HepG2 (cell line): ENCODE results near the gene NXPH1. TPM values are rescaled to one million over a fixed set of nuclear protein-coding genes. Genes with fewer than 3 reads are reported as not detected.

Experiments
- ATAC-seq: fragments of 200-7000 bp; cut with Tn5 transposase; 3 replicates; pipeline ENCODE4 v1.9.1; 2020; ENCODE audit warnings: mild to moderate bottlenecking, moderate library complexity
- BruUV-seq: library from RNA; stranded (reverse); fragments of 400-500 nt; replicated peaks from 2 replicates; lab custom pipeline; 2021; lab: Mats Ljungman, UMichigan
- CTCF ChIA-PET: fragments of 300-600 bp; formaldehyde crosslinking; extraction: SDS; loops from one replicate; lab custom pipeline; 2021; ENCODE audit warnings: low total read pairs, inconsistent platforms, low intra/inter-chr PET ratio; lab: Yijun Ruan, JAX
- POLR2A ChIA-PET: fragments of 350-600 bp; sonication (Branson Sonifier 250); formaldehyde crosslinking; loops from one replicate; lab custom pipeline; 2020; ENCODE audit warnings: antibody characterized with exemption, inconsistent platforms; lab: Yijun Ruan, JAX
- DNase-seq: peaks from one replicate; pipeline ENCODE4 v3.0.0-alpha.2; 2015; ENCODE audit warnings: low spot score
- FAIRE-seq: peaks from 3 replicates; lab custom pipeline; 2011; peaks lifted over from hg19 to GRCh38; lab: Jason Lieb, UNC
- H2AFZ ChIP-seq: one replicate; pipeline ENCODE4 v1.6.1; 2011; ENCODE audit warnings: low read length, inconsistent platforms
- H3K27ac ChIP-seq: fragments of 300-600 bp; 3 replicates; pipeline ENCODE4 v1.8.0; 2011; ENCODE audit warnings: mixed run types, mild to moderate bottlenecking, mixed read lengths, low read length, inconsistent platforms; ENCODE audit not compliant: insufficient read depth; ENCODE audit errors: extremely low read length
- H3K27me3 ChIP-seq, 2 experiments: fragments of 200-600 bp in 1 of 2; 2 replicates in 1 of 2; 3 replicates in 1 of 2; pipeline versions ENCODE4 v1.6.0 to v1.8.0; 2011; ENCODE audit warnings: low read length in 2 of 2, mild to moderate bottlenecking in 2 of 2, moderate library complexity in 2 of 2, inconsistent platforms in 1 of 2; ENCODE audit not compliant: insufficient read depth in 2 of 2, control insufficient read depth in 1 of 2
- H3K36me3 ChIP-seq, 2 experiments: fragments of 200-600 bp in 1 of 2; replicated peaks in 1 of 2; 2 replicates in 1 of 2; 3 replicates in 1 of 2; pipeline versions ENCODE4 v1.5.1 to v1.8.0; 2011; ENCODE audit warnings: low read length in 2 of 2, inconsistent platforms in 1 of 2; ENCODE audit not compliant: insufficient read depth in 2 of 2, control insufficient read depth in 1 of 2
- H3K4me1 ChIP-seq: 2 replicates; pipeline ENCODE4 v1.5.1; 2012; ENCODE audit warnings: low read length, inconsistent platforms; ENCODE audit not compliant: insufficient read depth
- H3K4me2 ChIP-seq: 2 replicates; pipeline ENCODE4 v1.6.0; 2011; ENCODE audit warnings: low read depth, low read length, inconsistent platforms
- H3K4me3 ChIP-seq, 3 experiments: fragments of 200-600 bp in 1 of 3; sonication (generic), shearing (Covaris generic) in 1 of 3; replicated peaks in 1 of 3; 2 replicates each; pipeline ENCODE4 v1.5.1; 2011 to 2016; ENCODE audit warnings: low read length in 3 of 3, inconsistent platforms in 2 of 3, low read depth in 2 of 3, mild to moderate bottlenecking in 2 of 3, control low read depth in 1 of 3, mixed read lengths in 1 of 3; ENCODE audit not compliant: insufficient read depth in 1 of 3
- H3K79me2 ChIP-seq: one replicate; pipeline ENCODE4 v1.6.1; 2011; ENCODE audit warnings: low read length, inconsistent platforms; ENCODE audit not compliant: insufficient read depth
- H3K9ac ChIP-seq: 2 replicates; pipeline ENCODE4 v1.6.0; 2011; ENCODE audit warnings: mild to moderate bottlenecking, low read depth, low read length, inconsistent platforms; ENCODE audit not compliant: insufficient read depth
- H3K9me3 ChIP-seq: 2 replicates; pipeline ENCODE4 v1.5.1; 2012; ENCODE audit warnings: mild to moderate bottlenecking, low read length
- H4K20me1 ChIP-seq: 2 replicates; pipeline ENCODE4 v1.6.0; 2011; ENCODE audit warnings: inconsistent platforms, mild to moderate bottlenecking, low read length, moderate library complexity; ENCODE audit not compliant: insufficient read depth
- GABPA ChIP-seq, 2 experiments: IDR thresholded peaks; 2 replicates each; pipeline ENCODE4 v1.6.1; 2011 to 2016; ENCODE audit warnings: low read depth in 2 of 2, low read length in 1 of 2, missing biosample characterization in 1 of 2, missing genetic modification characterization in 1 of 2
- HHEX ChIP-seq: IDR thresholded peaks from 2 replicates; pipeline ENCODE4 v1.6.1; 2016; ENCODE audit warnings: control low read depth
- HNRNPLL ChIP-seq: fragments of 200-400 bp; formaldehyde crosslinking; IDR thresholded peaks from 2 replicates; pipeline ENCODE4 v1.6.1; 2017; ENCODE audit warnings: mild to moderate bottlenecking, low read depth, low read length; ENCODE audit not compliant: poor library complexity, severe bottlenecking
- PATZ1 ChIP-seq: sonication (generic); formaldehyde crosslinking; IDR thresholded peaks from 2 replicates; pipeline ENCODE4 v1.4.0; 2020; ENCODE audit warnings: missing genetic modification reagents
- PREB ChIP-seq: sonication (generic); formaldehyde crosslinking; IDR thresholded peaks from 2 replicates; pipeline ENCODE4 v1.4.0; 2020; ENCODE audit warnings: missing genetic modification reagents
- RERE ChIP-seq: IDR thresholded peaks from 2 replicates; pipeline ENCODE4 v1.6.1; 2016; ENCODE audit warnings: low read depth, missing genetic modification reagents, missing compliant biosample characterization
- THAP9 ChIP-seq: sonication (generic); formaldehyde crosslinking; IDR thresholded peaks from 2 replicates; pipeline ENCODE4; 2020; ENCODE audit warnings: missing genetic modification reagents, mild to moderate bottlenecking, borderline replicate concordance
- XRCC5 ChIP-seq: fragments of 200-400 bp; formaldehyde crosslinking; optimal IDR thresholded peaks from 2 replicates; pipeline ENCODE3; 2017; ENCODE audit warnings: mild to moderate bottlenecking, low read length
- ZBTB1 ChIP-seq: sonication (generic); formaldehyde crosslinking; IDR thresholded peaks from 2 replicates; pipeline ENCODE4 v1.4.0; 2020; ENCODE audit warnings: missing genetic modification reagents, borderline replicate concordance
- ZNF121 ChIP-seq: sonication (generic); formaldehyde crosslinking; IDR thresholded peaks from 2 replicates; pipeline ENCODE4 v1.5.0; 2020; ENCODE audit warnings: mild to moderate bottlenecking, missing genetic modification reagents
- ZNF670 ChIP-seq: sonication (generic); formaldehyde crosslinking; IDR thresholded peaks from 2 replicates; pipeline ENCODE4 v1.8.0; 2022; ENCODE audit warnings: mild to moderate bottlenecking, missing genetic modification reagents, borderline replicate concordance
- ZNF746 ChIP-seq: sonication (generic); formaldehyde crosslinking; IDR thresholded peaks from 2 replicates; pipeline ENCODE4 v1.8.0; 2022; ENCODE audit warnings: mild to moderate bottlenecking, missing genetic modification reagents
- WGBS: methylation state at CpG from one replicate; pipeline ENCODE4 v1.1.6; 2017; ENCODE audit warnings: low lambda C conversion rate; 5-methylcytosine and 5-hydroxymethylcytosine counted together
- in situ Hi-C: cut with HindIII; loops from 2 replicates; pipeline ENCODE4 v1.10.0; 2017; ENCODE audit warnings: low pct_unique_long_range_greater_than_20kb; ENCODE audit not compliant: extremely low pct_ligation_motif_present
- intact Hi-C: fragments of 100-400 bp; cut with micrococcal nuclease; formaldehyde crosslinking; loops from one replicate; pipeline ENCODE4 v1.10.0; 2022; ENCODE audit not compliant: unreplicated experiment
- polyA plus RNA-seq, 8 experiments: library from polyadenylated mRNA; depleted of rRNA in 3 of 8; stranded (reverse) in 7 of 8; unstranded in 1 of 8; fragments of >200 nt; fragmentation: Illumina TruSeq in 4 of 8; extraction: Trizol in 4 of 8; gene quantifications; 2 replicates each; pipeline versions ENCODE4 v1.2.1 to v1.2.3, GENCODE V29; 2011 to 2016; ENCODE audit warnings: low read depth in 4 of 8, missing spikeins in 1 of 8, mixed read lengths in 1 of 8; ENCODE audit not compliant: insufficient read depth in 1 of 8
- total RNA-seq, 5 experiments: library from RNA; depleted of rRNA; stranded (reverse); fragments of >200 nt; fragmentation: Illumina TruSeq; extraction: Trizol; gene quantifications; 2 replicates each; pipeline ENCODE4 v1.2.3, GENCODE V29; 2016; ENCODE audit warnings: low read depth in 1 of 5

The NXPH1 gene
- total and polyA plus RNA-seq, 2 of the 13 experiments (the other 11 are each of a cell fraction or from before 2014, with no cell fraction given) = not detected

- no peaks in the 10 kb centered on the region for H3K79me2 ChIP-seq
- FAIRE-seq = no peak
- in situ Hi-C loops = no loop called here
- ChIA-PET POLR2A (no interaction called here), CTCF (no interaction called here)
- no peaks in the 10 kb centered on the region for H3K27me3 ChIP-seq
- H3K4me2 ChIP-seq = no peak overlapping the region
- H3K9me3 ChIP-seq = no peaks in the 10 kb centered on the region
- intact Hi-C loops = no loop called here
- no peak overlapping the region for H3K9ac ChIP-seq
- H3K4me3 ChIP-seq = no peak overlapping the region
- WGBS = 17% methylated on average over 3 of the region's 3 CpGs
- H3K36me3 ChIP-seq = no peaks in the 10 kb centered on the region
- no peak overlapping the region for H3K27ac ChIP-seq
- DNase-seq = no peak
- no peaks in the 10 kb centered on the region for H4K20me1 ChIP-seq
- BruUV-seq = no TSS peak
- H3K4me1 ChIP-seq = no peaks in the 10 kb centered on the region
- H2AFZ ChIP-seq = no peak overlapping the region
- ATAC-seq = no peak
- TF ChIP-seq GABPA (IDR thresholded peaks at IDR 0.05; ENCODE audit: low read depth, low read length) (no peak), GABPA (CRISPR knock-in tag; IDR thresholded peaks at IDR 0.05; ENCODE audit: low read depth) (no peak), PATZ1 (CRISPR knock-in tag) (no peak), XRCC5 (no peak), ZBTB1 (no peak), ZNF670 (CRISPR knock-in tag) (no peak), ZNF746 (CRISPR knock-in tag) (no peak), PREB (CRISPR knock-in tag) (no peak), HHEX (no peak), HNRNPLL (no peak), THAP9 (CRISPR knock-in tag) (no peak), ZNF121 (CRISPR knock-in tag) (no peak), RERE (CRISPR knock-in tag) (no peak)
Measured at GRCh38 chr7:8514781-8515519, 81.5 kb downstream of the NXPH1 start.
